ENCODE data around the gene HOXC10. TPM values are rescaled to one million over a fixed set of nuclear protein-coding genes. Genes with fewer than 3 reads are reported as not detected.
A peak's percentile ranks its signal among the peaks of the same experiment; 100 is the strongest.

Gene HOXC10
- total RNA-seq, 1 donor from 2014 or later, result not detected

GRCh38 chr12:54005531-54005852 lies 20.5 kb downstream of the HOXC10 start:
- H3K4me3 Mint-ChIP-seq, result no peak overlapping the region
- TF ChIP-seq CTCF (IDR thresholded peaks at IDR 0.05), result no peak
- ChIA-PET CTCF (interaction anchor here (0.6 to 7.4 kb wide), 15 partner anchors 10 to 213 kb away, joined by 3 to 78 read pairs (median 6); partner anchors contain the start of genes HOXC10, HOXC4, HOXC5 and SMUG1), POLR2A (interaction anchor here (0.6 to 1.7 kb wide), 3 partner anchors 183 to 202 kb away, joined by 3 to 7 read pairs (median 5); partner anchors contain the start of gene SMUG1)
- ATAC-seq (ENCODE audit: low read depth) (no peak), DNase-seq (no peak)
- H3K27ac Mint-ChIP-seq, result no peak overlapping the region
- H3K27me3 Mint-ChIP-seq, result peaks cover 78% of the 10 kb centered on the region
- H3K36me3 Mint-ChIP-seq (ENCODE audit: low read depth), result no peaks in the 10 kb centered on the region
- intact Hi-C loops (cut with micrococcal nuclease), result loop anchor here (5.0 to 10.0 kb wide), 4 partner anchors 42 to 389 kb away; partner anchors contain the start of gene CISTR
- H3K4me1 Mint-ChIP-seq, result peaks cover 22% of the 10 kb centered on the region
- no peaks in the 10 kb centered on the region for H3K9me3 Mint-ChIP-seq

- H3K9me3 Mint-ChIP-seq, result no peaks in the 10 kb centered on the region
- H3K36me3 Mint-ChIP-seq (ENCODE audit: low read depth), result no peaks in the 10 kb centered on the region
- H3K4me3 Mint-ChIP-seq, result peak overlapping the region; percentile 78
- ChIA-PET POLR2A (interaction anchor here (0.6 to 1.7 kb wide), 3 partner anchors 183 to 201 kb away, joined by 3 to 7 read pairs (median 5); partner anchors contain the start of gene SMUG1), CTCF (interaction anchor here (0.6 to 7.4 kb wide), 17 partner anchors 10 to 212 kb away, joined by 3 to 78 read pairs (median 6); partner anchors contain the start of genes HOXC10, HOXC4, HOXC5 and SMUG1)
- peak; percentile 67 for TF ChIP-seq CTCF (IDR thresholded peaks at IDR 0.05)
- no peak overlapping the region for H3K27ac Mint-ChIP-seq
- peaks cover 77% of the 10 kb centered on the region for H3K27me3 Mint-ChIP-seq
- DNase-seq (peak; percentile 83), ATAC-seq (ENCODE audit: low read depth) (peak; percentile 89)
- H3K4me1 Mint-ChIP-seq, result peaks cover 23% of the 10 kb centered on the region
- intact Hi-C loops (cut with micrococcal nuclease), result loop anchor here (1.0 to 10.0 kb wide), 9 partner anchors 11 to 389 kb away; partner anchors contain the start of genes CISTR and HOXC5
These were observed 21.1 kb downstream of the HOXC10 start for GRCh38 chr12:54005853-54006558.

GRCh38 chr12:54006559-54007220 lies 21.7 kb downstream of the HOXC10 start:
- Mint-ChIP-seq H3K27me3 (peaks cover 77% of the 10 kb centered on the region), H3K4me3 (peak overlapping the region; percentile 78), H3K4me1 (peaks cover 29% of the 10 kb centered on the region), H3K27ac (no peak overlapping the region), H3K9me3 (no peaks in the 10 kb centered on the region), H3K36me3 (ENCODE audit: low read depth) (no peaks in the 10 kb centered on the region)
- TF ChIP-seq CTCF (IDR thresholded peaks at IDR 0.05), result no peak
- ChIA-PET POLR2A (interaction anchor here (1.0 to 1.7 kb wide), 2 partner anchors 182 to 201 kb away, joined by 3 to 7 read pairs; partner anchors contain the start of gene SMUG1), CTCF (interaction anchor here (0.9 to 7.4 kb wide), 13 partner anchors 11 to 212 kb away, joined by 3 to 78 read pairs (median 7); partner anchors contain the start of genes HOXC10, HOXC4, HOXC5 and HOXC6)
- DNase-seq, result no peak
- no peak for ATAC-seq (ENCODE audit: low read depth)
- intact Hi-C loops (cut with micrococcal nuclease), result loop anchor here (1.0 to 10.0 kb wide), 9 partner anchors 11 to 388 kb away; partner anchors contain the start of genes CISTR and HOXC5

- Mint-ChIP-seq H3K27me3 (peaks cover 73% of the 10 kb centered on the region), H3K4me3 (no peak overlapping the region), H3K9me3 (no peaks in the 10 kb centered on the region), H3K4me1 (peaks cover 29% of the 10 kb centered on the region), H3K36me3 (ENCODE audit: low read depth) (no peaks in the 10 kb centered on the region), H3K27ac (no peak overlapping the region)
- DNase-seq (no peak), ATAC-seq (ENCODE audit: low read depth) (no peak)
- intact Hi-C loops (cut with micrococcal nuclease), result loop anchor here (2.0 to 10.0 kb wide), 5 partner anchors 25 to 387 kb away; partner anchors contain the start of genes CISTR and HOXC5
- CTCF ChIA-PET, result interaction anchor here (0.9 to 7.4 kb wide), 5 partner anchors 21 to 199 kb away, joined by 3 to 78 read pairs (median 8); partner anchors contain the start of genes HOXC5, HOXC6 and SMUG1
- TF ChIP-seq CTCF (IDR thresholded peaks at IDR 0.05), result no peak
- POLR2A ChIA-PET, result no interaction called here
These were observed 22.8 kb downstream of the HOXC10 start for GRCh38 chr12:54007538-54008259.
